ENCODE measurements around the gene NONO.

GRCh38 chrX:71235482-71235881 is 48.0 kb upstream of the NONO start:
- TF ChIP-seq CTCF (conservative IDR thresholded peaks at IDR 0.05) (no peak), EZH2 (IDR thresholded peaks at IDR 0.05; ENCODE audit: low read depth) (no peak)

All from PC-9 (cell line).